ENCODE measurements around the gene ATRNL1. TPM values are rescaled to one million over a fixed set of nuclear protein-coding genes. Genes with fewer than 3 reads are reported as not detected.
"Not testable (repeated sequence)": the region's sequence is repeated elsewhere in the genome, so short reads cannot be mapped to it uniquely, and the experiment has no call there.

The ATRNL1 gene
- total RNA-seq, 1 donor from 2014 or later: 0.93 TPM

DNA sequence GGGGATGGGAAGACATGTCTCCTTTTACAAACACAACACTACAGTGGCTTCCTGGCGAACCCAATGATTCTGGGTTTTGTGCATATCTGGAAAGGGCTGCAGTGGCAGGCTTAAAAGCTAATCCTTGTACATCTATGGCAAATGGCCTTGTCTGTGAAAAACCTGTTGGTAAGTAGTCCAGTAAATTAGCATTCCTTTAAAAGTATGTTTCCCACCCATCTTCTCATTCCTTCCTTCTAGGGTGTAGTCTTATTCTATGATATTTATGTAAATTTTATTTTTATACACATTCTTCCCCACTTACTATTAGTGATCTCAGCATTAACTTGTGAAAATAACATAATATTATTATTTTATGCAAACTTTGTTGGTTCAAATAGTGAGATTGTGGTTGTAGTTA is 206.9 kb downstream of the ATRNL1 start:
- no peak for ATAC-seq
- TF ChIP-seq CTCF (IDR thresholded peaks at IDR 0.05): no peak

GRCh38 chr10:115319669-115320068 is 226.5 kb downstream of the ATRNL1 start:
- H3K27me3 ChIP-seq; intact Hi-C loops (cut with DNase I); ATAC-seq; H3K9me3 ChIP-seq; H3K4me1 ChIP-seq; H3K4me3 ChIP-seq; H3K36me3 ChIP-seq; H3K27ac ChIP-seq; DNase-seq: not testable (repeated sequence)

More for the DNA sequence above, 206.9 kb downstream of the ATRNL1 start:
- Histone ChIP-seq H3K27me3 (no peaks in the 10 kb centered on the region), H3K9me3 (no peaks in the 10 kb centered on the region), H3K27ac (no peak overlapping the region), H3K4me3 (no peak overlapping the region), H3K36me3 (no peaks in the 10 kb centered on the region), H3K4me1 (no peaks in the 10 kb centered on the region)
- intact Hi-C loops (cut with DNase I): no loop called here
- no peak for DNase-seq

DNA sequence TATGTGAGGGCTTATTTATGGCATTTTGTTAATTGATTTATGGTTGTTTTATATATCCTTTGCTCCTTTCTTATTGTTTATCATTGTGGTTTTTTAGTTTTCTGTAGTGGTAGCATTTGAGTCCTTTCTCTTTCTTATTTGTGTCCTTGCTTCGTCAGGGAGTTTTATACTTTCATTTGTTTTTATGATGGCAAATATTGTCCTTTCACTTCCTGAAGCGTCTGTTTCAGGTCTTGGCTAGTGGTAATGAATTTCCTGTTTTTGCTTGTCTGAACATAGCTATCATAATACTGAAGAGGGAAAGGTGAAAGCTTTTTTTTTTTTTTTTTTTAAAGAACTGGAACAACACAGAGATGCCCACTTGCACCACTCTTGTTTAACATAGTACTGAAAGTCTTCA is 228.2 kb downstream of the ATRNL1 start:
- ATAC-seq (no peak), DNase-seq (no peak)
- no peaks in the 10 kb centered on the region for H3K36me3 ChIP-seq
- H3K9me3 ChIP-seq: no peaks in the 10 kb centered on the region
- intact Hi-C loops (cut with DNase I): no loop called here
- TF ChIP-seq CTCF (IDR thresholded peaks at IDR 0.05): no peak
- H3K27ac ChIP-seq: no peak overlapping the region
- no peaks in the 10 kb centered on the region for H3K27me3 ChIP-seq
- H3K4me3 ChIP-seq: no peak overlapping the region
- H3K4me1 ChIP-seq: no peaks in the 10 kb centered on the region

GRCh38 chr10:115328331-115328730 is 235.2 kb downstream of the ATRNL1 start:
- TF ChIP-seq CTCF (IDR thresholded peaks at IDR 0.05): no peak
- Histone ChIP-seq H3K27me3 (no peaks in the 10 kb centered on the region), H3K9me3 (no peaks in the 10 kb centered on the region), H3K27ac (no peak overlapping the region), H3K4me3 (no peak overlapping the region), H3K36me3 (no peaks in the 10 kb centered on the region), H3K4me1 (no peaks in the 10 kb centered on the region)
- intact Hi-C loops (cut with DNase I): no loop called here
- ATAC-seq (no peak), DNase-seq (no peak)

- DNase-seq (no peak), ATAC-seq (no peak)
- Histone ChIP-seq H3K9me3 (no peaks in the 10 kb centered on the region), H3K4me3 (no peak overlapping the region), H3K36me3 (no peaks in the 10 kb centered on the region), H3K27ac (no peak overlapping the region), H3K4me1 (no peaks in the 10 kb centered on the region), H3K27me3 (no peaks in the 10 kb centered on the region)
- no peak for TF ChIP-seq CTCF (IDR thresholded peaks at IDR 0.05)
- intact Hi-C loops (cut with DNase I): no loop called here
Measured at GRCh38 chr10:115335366-115335765, 242.2 kb downstream of the ATRNL1 start.

DNA sequence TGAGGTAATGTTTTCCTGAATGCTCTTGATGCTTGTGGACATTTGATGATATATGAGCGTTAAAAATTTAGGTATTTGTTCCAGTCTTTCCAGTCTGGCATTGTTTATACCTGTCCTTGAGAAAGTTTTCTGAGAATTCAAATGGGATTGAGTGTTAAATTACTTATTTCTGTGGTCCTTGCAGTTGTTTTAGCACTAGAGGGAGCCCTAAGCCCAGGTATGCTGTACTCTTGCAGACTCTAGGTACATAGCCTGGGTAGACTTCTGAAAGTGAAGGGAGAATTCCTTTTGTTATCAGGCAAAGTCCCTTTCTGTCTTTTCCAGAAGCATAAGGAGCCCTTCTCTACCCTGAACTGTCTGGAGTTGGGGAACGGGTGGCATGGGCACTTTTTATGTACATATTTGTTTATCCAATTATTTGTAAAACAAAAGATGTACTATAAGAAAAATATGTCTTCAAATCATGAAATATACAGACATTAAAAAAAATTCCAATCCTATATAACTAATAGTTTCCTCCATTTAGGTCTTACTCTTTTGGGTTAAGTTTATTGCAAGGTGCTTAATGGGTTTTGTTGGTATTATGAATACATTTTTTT is 262.1 kb downstream of the ATRNL1 start:
- TF ChIP-seq CTCF (IDR thresholded peaks at IDR 0.05): peak; percentile 60
- H3K27ac ChIP-seq: no peak overlapping the region
- intact Hi-C loops (cut with DNase I): no loop called here
- no peaks in the 10 kb centered on the region for H3K36me3 ChIP-seq
- H3K27me3 ChIP-seq: no peaks in the 10 kb centered on the region
- DNase-seq (no peak), ATAC-seq (peak; percentile 81)
- H3K9me3 ChIP-seq: no peaks in the 10 kb centered on the region
- no peaks in the 10 kb centered on the region for H3K4me1 ChIP-seq
- H3K4me3 ChIP-seq: no peak overlapping the region

GRCh38 chr10:115367920-115368319 is 274.8 kb downstream of the ATRNL1 start:
- ATAC-seq; DNase-seq; H3K27me3 ChIP-seq; H3K4me3 ChIP-seq; H3K36me3 ChIP-seq; intact Hi-C loops (cut with DNase I); H3K4me1 ChIP-seq; H3K9me3 ChIP-seq; H3K27ac ChIP-seq: not testable (repeated sequence)
